Small intestine (tissue), 7 donors: ENCODE results near the gene DCP1B. TPM values are rescaled to one million over a fixed set of nuclear protein-coding genes. Genes with fewer than 3 reads are reported as not detected.
A peak's percentile ranks its signal among the peaks of the same experiment; 100 is the strongest.

ENCODE experiments used
- DNase-seq, 2 donors: peaks; one replicate each; pipeline versions ENCODE4 v3.0.0 to v3.0.0-alpha.2; 2013
- FAIRE-seq: peaks from 2 replicates; lab custom pipeline; 2012; peaks lifted over from hg19 to GRCh38; lab: Jason Lieb, UNC
- H3K27ac ChIP-seq, 3 donors: one replicate each; pipeline ENCODE4 v1.5.1; 2013; ENCODE audit warnings: low read length in 2 of 3, mild to moderate bottlenecking in 2 of 3, control low read depth in 1 of 3, inconsistent platforms in 1 of 3, low read depth in 1 of 3, moderate library complexity in 1 of 3
- H3K27me3 ChIP-seq, 3 donors: one replicate each; pipeline ENCODE4 v1.6.1; 2013; ENCODE audit warnings: low read length in 3 of 3, inconsistent platforms in 1 of 3; ENCODE audit not compliant: control insufficient read depth in 3 of 3, insufficient read depth in 3 of 3
- H3K36me3 ChIP-seq, 3 donors: one replicate each; pipeline ENCODE4 v1.6.1; 2013; ENCODE audit warnings: low read length in 3 of 3, inconsistent platforms in 1 of 3, low read depth in 1 of 3, mild to moderate bottlenecking in 1 of 3, moderate library complexity in 1 of 3; ENCODE audit not compliant: control insufficient read depth in 3 of 3, insufficient read depth in 2 of 3
- H3K4me1 ChIP-seq, 3 donors: one replicate each; pipeline ENCODE4 v1.6.1; 2013; ENCODE audit warnings: low read length in 2 of 3, inconsistent platforms in 1 of 3, low read depth in 1 of 3, mild to moderate bottlenecking in 1 of 3, moderate library complexity in 1 of 3; ENCODE audit not compliant: control insufficient read depth in 3 of 3, insufficient read depth in 2 of 3
- H3K4me3 ChIP-seq, 3 donors: one replicate each; pipeline ENCODE4 v1.5.1; 2013; ENCODE audit warnings: low read length in 3 of 3, control low read depth in 1 of 3, inconsistent platforms in 1 of 3, low read depth in 1 of 3, mild to moderate bottlenecking in 1 of 3, moderate library complexity in 1 of 3
- H3K9me3 ChIP-seq, 2 donors: one replicate each; pipeline ENCODE4 v1.6.1; 2013; ENCODE audit warnings: low read depth in 1 of 2, low read length in 1 of 2; ENCODE audit not compliant: control insufficient read depth in 2 of 2, insufficient read depth in 1 of 2
- WGBS, 3 donors: extraction: QIAGEN DNeasy Blood & Tissue Kit; methylation state at CpG; one replicate each; pipeline ENCODE4 v1.1.7; 2013; 5-methylcytosine and 5-hydroxymethylcytosine counted together
- polyA plus RNA-seq, 4 donors: library from polyadenylated mRNA; stranded (reverse) in 3 of 4; unstranded in 1 of 4; fragments of 200-250 nt in 3 of 4; fragments of 120-200 nt in 1 of 4; gene quantifications; one replicate each; pipeline versions ENCODE4 v1.2.1 to v1.2.3, GENCODE V29; 2013
- donor health status: healthy with polysubstance abuse.
- donor health status: control.
- donor health status: control.
- donor health status: Bipolar disorder and iron deficiency.
- donor health status: healthy.

The DCP1B gene
- polyA plus RNA-seq, 4 donors, result 4.5 to 18.2 (median 7.9) TPM

DNA sequence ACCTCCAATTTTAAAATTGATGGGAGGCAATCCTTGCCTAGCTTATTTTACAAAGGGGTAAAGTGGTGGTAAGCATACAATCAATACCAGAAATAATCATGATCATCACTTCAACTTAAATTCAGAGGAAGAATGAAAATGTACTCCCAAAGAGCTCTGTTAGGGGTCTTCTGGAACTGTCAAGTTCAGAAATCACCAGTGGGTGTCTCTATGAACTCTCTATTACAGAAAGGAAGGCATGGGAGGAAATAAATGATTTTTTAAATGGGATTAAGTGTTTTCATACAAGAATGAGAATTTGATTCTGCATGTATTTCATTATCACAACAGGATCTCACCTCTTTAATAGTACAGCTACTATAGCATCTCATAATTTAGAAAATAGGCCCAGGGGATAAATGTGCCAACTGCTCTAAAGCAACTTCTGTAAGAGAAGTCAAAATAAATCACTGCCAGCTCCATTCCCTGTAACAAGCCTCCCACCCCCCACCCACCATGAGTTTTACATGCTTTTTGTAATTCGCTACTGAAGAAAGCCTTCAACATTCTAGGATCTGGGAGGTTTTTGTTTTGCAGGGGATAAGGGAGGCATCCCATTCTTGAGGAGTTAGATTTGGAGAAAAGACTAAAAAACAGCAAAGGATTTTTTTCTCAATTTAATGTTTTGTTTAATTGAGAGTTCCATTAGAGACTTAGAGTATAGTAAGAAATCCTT lies 9.7 kb downstream of the DCP1B start:
- peaks cover 0 to 13% (median 3%) of the 10 kb centered on the region in 3 donors for H3K4me1 ChIP-seq
- H3K9me3 ChIP-seq, result no peaks in the 10 kb centered on the region
- peak overlapping the region in 2 of 3 donors; percentile 47 to 71 for H3K27ac ChIP-seq
- peaks cover 0 to 12% (median 2%) of the 10 kb centered on the region in 3 donors for H3K36me3 ChIP-seq
- DNase-seq (no peak), FAIRE-seq (no peak)
- H3K4me3 ChIP-seq, result no peak overlapping the region
- 88 to 97% (median 94%) methylated on average over 1 of the region's 1 CpG for WGBS, 3 donors
- no peaks in the 10 kb centered on the region for H3K27me3 ChIP-seq

DNA sequence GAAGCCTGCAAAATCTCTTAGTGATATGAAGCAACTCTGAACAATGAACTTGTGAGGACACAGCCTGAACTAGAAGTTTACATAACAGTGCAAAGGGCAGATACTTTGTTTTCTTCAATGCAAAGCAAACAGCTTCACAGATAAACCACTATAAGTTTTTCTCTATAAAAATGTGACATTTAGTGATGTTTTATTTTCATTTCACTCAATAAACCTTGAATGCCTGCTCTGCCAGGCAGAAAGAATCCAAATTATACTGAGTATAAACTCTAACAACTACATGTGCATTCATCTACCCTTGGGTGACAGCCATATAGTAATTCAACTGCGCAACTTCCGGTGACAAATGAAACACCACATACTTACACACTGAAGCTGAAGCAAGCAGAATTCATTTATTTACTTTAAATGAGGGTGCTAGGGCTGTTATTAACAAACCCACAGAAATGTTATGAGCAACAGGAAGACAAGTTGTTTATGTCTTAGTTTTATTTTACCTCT lies 10.3 kb downstream of the DCP1B start:
- no peak for FAIRE-seq
- 28 to 38% (median 33%) methylated on average over 2 of the region's 2 CpGs for WGBS, 3 donors
- H3K4me1 ChIP-seq, result peaks cover 0 to 13% (median 3%) of the 10 kb centered on the region in 3 donors

DNA sequence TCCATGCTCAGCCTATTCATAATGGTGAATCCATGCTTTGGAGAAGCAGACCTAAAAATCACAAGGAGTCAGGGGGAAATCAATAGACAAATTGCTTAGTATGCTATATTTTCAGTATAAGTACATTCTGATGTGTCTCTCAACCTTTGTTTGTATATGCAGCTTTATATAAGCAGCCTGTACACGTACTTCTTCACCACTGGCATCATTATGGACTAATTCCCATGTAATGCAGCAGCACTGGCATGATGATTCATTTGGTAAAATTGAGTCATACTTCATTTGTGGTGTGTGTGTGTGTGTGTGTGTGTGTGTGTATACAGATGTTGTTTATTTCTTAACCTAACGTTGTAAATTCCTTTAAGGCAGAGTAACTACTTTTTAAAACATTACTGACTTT lies 10.9 kb downstream of the DCP1B start:
- peak overlapping the region in 1 of 3 donors; percentile 14 for H3K27ac ChIP-seq
- no peaks in the 10 kb centered on the region for H3K27me3 ChIP-seq
- 14 to 31% (median 29%) methylated on average over 2 of the region's 2 CpGs for WGBS, 3 donors
- no peaks in the 10 kb centered on the region for H3K9me3 ChIP-seq
- FAIRE-seq, result no peak
- DNase-seq, result peak in 1 of 2 donors; percentile 21
- peaks cover 0 to 18% (median 6%) of the 10 kb centered on the region in 3 donors for H3K36me3 ChIP-seq
- peaks cover 0 to 13% (median 3%) of the 10 kb centered on the region in 3 donors for H3K4me1 ChIP-seq
- H3K4me3 ChIP-seq, result no peak overlapping the region

More for the DNA sequence above, 10.3 kb downstream of the DCP1B start:
- H3K27me3 ChIP-seq, result no peaks in the 10 kb centered on the region
- no peak overlapping the region for H3K4me3 ChIP-seq
- peak; percentile 72 to 83 for DNase-seq
- H3K9me3 ChIP-seq, result no peaks in the 10 kb centered on the region
- peak overlapping the region; percentile 44 to 71 (median 47) for H3K27ac ChIP-seq
- peaks cover 0 to 18% (median 6%) of the 10 kb centered on the region in 3 donors for H3K36me3 ChIP-seq

DNA sequence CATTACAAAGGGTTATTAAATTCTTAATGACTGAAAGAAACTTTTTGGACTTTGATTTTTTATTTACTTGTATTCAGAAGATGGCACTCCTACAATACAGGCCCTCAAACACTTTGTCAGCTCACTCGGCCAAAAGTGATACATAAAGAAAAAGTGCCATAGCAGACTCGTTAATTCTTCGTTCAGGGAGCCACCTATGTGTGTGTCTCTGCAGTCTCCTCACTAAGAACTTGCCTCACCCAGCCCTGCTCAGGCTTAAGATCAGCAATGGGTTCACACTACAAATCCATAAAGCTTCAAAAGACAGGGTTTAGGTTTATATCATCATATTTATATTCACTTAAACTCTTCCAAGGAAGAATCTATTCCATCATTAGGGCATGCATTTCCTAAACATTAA lies 11.5 kb downstream of the DCP1B start:
- 71 to 94% (median 91%) methylated on average over 3 of the region's 3 CpGs for WGBS, 3 donors
- H3K27ac ChIP-seq, result no peak overlapping the region
- H3K4me1 ChIP-seq, result peaks cover 0 to 13% (median 3%) of the 10 kb centered on the region in 3 donors
- FAIRE-seq (no peak), DNase-seq (no peak)
- peaks cover 0 to 18% (median 11%) of the 10 kb centered on the region in 3 donors for H3K36me3 ChIP-seq
- no peaks in the 10 kb centered on the region for H3K9me3 ChIP-seq
- H3K27me3 ChIP-seq, result no peaks in the 10 kb centered on the region
- no peak overlapping the region for H3K4me3 ChIP-seq

DNA sequence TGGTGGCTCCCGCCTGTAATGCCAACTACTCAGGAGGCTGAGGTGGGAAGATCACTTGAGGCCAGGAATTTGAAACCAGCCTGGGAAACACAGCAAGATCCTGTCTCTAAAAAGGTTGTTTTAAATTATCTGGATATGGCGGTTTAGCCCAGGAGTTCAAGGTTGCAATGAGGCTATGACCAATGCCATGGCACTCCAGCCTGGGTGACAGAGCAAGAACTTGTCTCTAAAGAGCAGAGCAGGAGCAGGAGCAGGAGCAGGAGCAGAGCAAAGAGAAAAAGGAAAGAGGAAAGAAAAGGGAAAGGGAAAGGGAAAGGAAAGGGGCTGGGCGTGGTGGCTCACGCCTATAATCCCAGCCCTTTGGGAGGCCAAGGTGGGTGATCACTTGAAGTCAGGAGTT lies 15.1 kb downstream of the DCP1B start:
- WGBS, 3 donors, result 96 to 97% (median 97%) methylated on average over 4 of the region's 4 CpGs

DNA sequence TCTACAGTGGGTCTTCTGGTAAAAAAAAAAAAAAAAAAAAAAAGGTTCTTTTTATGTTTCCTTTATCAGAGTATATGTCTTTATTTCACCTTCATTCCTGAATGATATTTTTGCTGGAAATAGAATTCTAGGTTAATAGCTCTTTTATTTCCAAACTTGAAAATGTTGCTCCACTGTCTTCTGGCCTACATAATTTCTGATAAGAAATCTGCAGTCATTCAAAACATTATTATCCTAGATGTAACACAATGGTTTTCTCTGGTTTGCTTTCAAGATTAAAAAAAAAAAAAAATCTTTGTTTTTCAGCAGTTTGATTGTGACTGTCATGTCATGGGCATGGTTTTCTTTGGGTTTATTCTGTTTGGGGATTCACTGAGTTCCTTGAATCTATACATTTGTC lies 19.5 kb downstream of the DCP1B start:
- no peaks in the 10 kb centered on the region for H3K27me3 ChIP-seq
- no peak overlapping the region for H3K27ac ChIP-seq
- no peaks in the 10 kb centered on the region for H3K4me1 ChIP-seq
- peaks cover 3 to 16% (median 14%) of the 10 kb centered on the region in 3 donors for H3K36me3 ChIP-seq
- DNase-seq, result no peak
- H3K4me3 ChIP-seq, result no peak overlapping the region
- no peak for FAIRE-seq
- peaks cover 0 to 12% of the 10 kb centered on the region in 2 donors for H3K9me3 ChIP-seq

More for the DNA sequence above, 15.1 kb downstream of the DCP1B start:
- DNase-seq (no peak), FAIRE-seq (no peak)
- Histone ChIP-seq H3K36me3 (peaks cover 3 to 19% (median 14%) of the 10 kb centered on the region in 3 donors), H3K4me3 (no peak overlapping the region), H3K4me1 (peaks cover 0 to 8% (median 3%) of the 10 kb centered on the region in 3 donors), H3K27me3 (no peaks in the 10 kb centered on the region), H3K27ac (no peak overlapping the region), H3K9me3 (peaks cover 0 to 12% of the 10 kb centered on the region in 2 donors)

DNA sequence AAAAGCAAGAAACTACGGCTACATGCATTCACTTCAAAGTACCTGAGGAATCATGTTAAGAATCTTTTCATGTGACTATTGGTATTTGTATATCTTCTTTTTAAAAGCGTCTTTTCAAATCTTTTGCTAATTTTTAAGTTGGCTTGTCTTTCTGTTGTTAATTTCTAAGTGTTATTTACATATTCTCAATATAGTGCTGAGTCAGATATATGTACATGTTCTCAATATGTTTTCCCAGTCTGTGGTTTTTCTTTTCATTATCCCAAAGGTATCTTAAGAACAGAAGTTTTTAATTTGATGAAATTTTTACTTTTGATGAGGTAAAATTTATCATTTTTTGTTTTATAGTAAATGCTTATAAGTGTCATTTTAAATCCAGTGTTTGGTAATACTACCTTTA lies 24.0 kb downstream of the DCP1B start:
- WGBS, 3 donors, result 95 to 99% (median 97%) methylated on average over 2 of the region's 2 CpGs
- Histone ChIP-seq H3K36me3 (peaks cover 0 to 6% (median 0%) of the 10 kb centered on the region in 3 donors), H3K27me3 (no peaks in the 10 kb centered on the region), H3K4me1 (no peaks in the 10 kb centered on the region), H3K9me3 (no peaks in the 10 kb centered on the region), H3K27ac (no peak overlapping the region), H3K4me3 (no peak overlapping the region)
- peak; percentile 10 for FAIRE-seq
- DNase-seq, result no peak

DNA sequence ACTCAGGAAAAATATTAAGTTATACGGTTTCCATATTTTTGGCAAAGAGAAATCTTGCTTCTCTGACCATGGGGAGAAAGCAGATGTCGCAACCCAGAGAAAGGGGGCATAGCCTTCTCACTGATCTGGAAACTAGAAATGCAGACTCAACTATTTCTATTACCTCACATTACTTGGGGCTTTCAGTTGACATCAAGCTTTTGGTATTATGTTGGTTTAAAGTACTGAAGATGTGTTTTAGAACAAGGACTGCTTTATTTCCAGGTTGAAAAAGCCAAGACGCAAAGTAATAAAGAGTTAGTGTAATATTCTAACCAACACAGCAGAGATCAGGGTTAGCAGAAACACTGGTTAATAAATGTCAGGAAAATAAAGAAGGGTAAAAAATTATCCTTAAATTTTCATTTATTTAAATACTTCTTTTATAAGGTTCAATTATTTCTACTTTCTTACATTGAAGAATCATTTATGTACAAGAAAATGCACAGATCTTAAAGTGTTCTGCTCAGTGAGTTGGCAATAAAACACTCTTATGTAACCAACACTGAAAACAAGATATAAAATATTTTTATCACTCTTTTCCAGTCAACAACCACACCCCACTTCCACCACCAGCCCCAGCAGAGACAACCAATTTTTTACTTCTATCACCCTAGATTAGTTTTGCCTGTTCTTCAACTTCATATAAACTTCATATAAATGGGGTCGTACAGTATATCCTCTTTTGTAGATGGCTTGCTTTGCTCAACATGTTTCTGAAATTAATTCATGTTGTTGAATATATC lies 26.0 kb downstream of the DCP1B start:
- H3K4me1 ChIP-seq, result no peaks in the 10 kb centered on the region
- H3K9me3 ChIP-seq, result no peaks in the 10 kb centered on the region
- DNase-seq, result no peak
- no peak for FAIRE-seq
- H3K36me3 ChIP-seq, result peaks cover 0 to 6% (median 0%) of the 10 kb centered on the region in 3 donors
- WGBS, 3 donors, result 87 to 99% (median 90%) methylated on average over 4 of the region's 4 CpGs
- H3K4me3 ChIP-seq, result no peak overlapping the region
- no peak overlapping the region for H3K27ac ChIP-seq
- no peaks in the 10 kb centered on the region for H3K27me3 ChIP-seq
